GM15510 (cell line): Measurements from ENCODE around the gene SGMS1.

Source experiments
- POLR2A ChIP-seq: IDR thresholded peaks from 3 replicates; pipeline ENCODE4 v1.6.1; 2011; ENCODE audit warnings: borderline replicate concordance; ENCODE audit not compliant: insufficient read length; ENCODE audit errors: extremely low read depth

Gene SGMS1

DNA sequence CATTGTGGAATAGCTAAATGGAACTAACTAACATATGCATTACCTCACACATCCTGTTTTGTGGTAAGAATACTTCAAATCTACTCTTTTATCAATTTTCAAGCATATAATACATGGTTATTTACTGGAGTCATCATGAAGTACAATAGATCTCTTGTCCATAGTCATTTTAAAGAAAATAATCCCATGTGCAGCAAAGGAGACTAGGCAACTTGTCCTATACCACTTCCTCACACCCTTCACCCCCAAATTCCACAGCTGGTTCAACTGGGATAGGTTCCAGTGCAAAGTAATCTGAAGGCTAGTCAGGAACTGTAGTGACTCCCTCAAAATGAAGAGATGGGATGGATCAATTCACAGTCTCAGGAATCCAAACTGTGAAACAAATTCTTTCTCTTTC is 176.1 kb downstream of the SGMS1 start:
- TF ChIP-seq POLR2A, result no peak

DNA sequence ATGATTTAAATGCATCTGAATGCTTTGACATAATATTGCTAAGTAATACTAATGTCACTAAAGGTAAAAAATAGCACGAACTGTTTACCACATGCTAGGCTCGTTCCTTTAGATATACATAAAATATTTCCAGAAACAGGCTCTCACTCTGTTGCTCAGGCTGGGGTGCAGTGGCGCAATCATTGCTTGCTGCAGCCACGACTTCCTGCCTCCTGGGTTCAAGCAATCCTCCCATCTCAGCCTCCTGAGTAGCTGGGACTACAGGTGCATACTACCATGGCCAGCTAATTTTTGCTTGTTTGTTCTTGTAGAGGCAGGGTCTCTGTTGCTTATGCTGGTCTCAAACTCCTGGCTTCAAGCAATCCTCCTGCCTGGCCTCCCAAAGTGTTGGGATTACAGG is 183.3 kb downstream of the SGMS1 start:
- TF ChIP-seq POLR2A, result no peak

DNA sequence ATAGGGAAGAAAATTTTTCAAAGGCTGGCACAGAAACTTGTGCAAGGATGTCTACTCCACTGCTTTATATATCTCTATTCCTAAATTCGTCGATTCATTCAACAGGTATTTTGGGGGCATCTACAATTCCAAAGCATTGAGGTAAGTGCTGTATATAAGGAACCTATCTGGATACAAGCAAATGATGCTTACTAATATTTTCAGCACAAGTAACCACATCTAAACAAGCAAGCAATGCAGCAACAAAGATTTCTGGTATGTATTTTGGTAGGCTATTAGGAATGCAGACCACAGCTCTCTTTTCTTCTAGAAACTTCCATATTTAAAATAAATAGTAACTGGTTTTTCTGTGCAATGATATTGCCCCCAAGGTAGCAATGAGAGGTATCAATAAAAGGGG is 183.9 kb downstream of the SGMS1 start:
- TF ChIP-seq POLR2A, result no peak

DNA sequence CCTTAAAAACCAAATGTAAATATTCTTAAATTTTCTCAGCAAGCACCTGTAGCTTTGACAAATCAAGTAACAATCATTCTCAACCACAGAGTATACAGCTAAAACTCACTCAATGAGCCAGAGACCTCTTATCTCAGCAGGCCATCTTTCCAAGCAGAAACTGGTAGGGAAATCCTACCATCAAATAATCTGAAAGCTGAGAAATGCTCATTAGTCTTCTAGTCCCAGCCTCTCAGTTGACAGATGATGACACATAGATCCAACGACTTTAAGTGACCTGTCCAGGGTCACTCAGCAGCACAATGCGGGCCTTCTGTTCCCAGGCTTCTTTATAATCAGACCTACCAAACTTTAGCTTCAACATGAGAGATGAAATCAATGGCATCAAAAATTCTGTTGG is 184.6 kb downstream of the SGMS1 start:
- TF ChIP-seq POLR2A, result no peak

DNA sequence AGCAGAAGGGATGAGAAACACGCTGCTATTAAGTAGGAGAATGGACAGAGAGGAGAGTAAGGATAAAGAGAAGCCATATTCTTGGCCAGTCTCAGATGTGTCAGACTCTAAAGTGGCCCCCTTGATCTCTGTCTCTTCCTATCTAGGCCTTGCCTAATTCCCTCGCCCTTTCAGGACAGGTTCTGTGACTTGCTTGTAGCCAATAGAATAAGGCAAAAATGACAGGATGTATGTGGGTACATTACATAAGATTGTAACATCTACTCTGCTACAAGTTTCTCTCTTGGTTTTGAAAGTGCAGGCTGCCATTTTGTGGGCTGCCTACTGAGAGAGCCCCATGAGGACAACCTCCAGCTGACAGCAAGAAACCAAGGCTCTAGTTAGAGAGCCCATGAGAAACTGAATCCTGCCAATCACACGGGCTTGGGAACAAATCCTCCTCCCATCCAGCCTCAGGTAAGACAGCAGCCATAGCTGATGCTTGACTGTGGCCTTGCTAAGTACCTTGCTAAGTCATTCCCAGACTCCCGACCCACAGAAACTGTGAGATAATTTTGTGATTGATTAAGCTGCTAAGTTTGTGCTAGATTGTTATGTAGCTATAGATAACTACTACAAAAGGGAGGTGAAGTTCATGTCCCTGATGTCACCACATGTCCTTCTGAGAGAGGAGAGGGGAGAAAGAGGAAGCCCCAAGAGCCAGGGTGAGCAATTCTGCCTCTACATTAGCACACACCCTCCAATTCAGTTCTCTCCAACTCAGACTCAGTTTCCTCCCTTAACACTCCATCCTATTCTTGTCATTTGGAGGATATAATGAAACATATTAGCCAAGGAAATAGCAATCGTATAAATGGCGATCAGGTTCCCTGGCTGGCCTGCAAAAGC is 185.5 kb downstream of the SGMS1 start:
- TF ChIP-seq POLR2A, result no peak

DNA sequence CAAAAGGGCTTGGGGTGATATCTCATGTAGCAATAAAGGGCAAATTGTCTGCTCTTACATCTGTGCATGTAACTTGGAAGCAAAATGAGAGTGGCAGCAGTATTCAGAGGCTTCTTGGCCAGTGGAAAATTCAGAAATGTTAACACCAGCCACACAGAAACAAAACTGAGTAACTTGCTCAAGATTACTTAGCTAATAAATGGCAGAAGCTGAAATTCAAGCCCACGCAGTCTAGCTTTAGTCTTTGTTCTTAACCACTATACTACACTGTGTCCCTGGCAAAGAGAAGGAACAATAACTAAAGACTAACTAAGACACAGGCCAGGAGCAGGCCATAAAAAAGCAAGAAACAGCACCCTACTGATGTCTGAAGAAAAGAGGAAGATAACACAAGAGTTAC is 186.5 kb downstream of the SGMS1 start:
- no peak for TF ChIP-seq POLR2A

DNA sequence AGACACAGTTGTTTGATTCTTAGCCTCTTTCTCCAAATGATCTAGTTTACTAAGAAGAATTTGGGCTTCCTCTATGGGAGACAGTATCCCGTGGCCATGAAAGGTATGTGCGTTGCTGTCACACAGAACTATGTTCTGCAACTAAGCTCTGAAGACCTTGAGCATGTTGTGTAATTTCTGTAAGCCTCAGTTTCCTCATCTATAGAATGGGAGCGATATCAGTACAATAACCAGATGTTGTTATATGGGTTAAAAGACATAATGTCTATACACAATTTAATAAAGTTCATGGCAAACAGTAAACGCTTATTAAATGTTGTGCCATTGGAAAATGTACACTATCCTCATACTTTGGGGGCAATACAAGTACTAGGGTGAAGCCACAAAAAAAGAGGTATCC is 187.0 kb downstream of the SGMS1 start:
- TF ChIP-seq POLR2A, result no peak

DNA sequence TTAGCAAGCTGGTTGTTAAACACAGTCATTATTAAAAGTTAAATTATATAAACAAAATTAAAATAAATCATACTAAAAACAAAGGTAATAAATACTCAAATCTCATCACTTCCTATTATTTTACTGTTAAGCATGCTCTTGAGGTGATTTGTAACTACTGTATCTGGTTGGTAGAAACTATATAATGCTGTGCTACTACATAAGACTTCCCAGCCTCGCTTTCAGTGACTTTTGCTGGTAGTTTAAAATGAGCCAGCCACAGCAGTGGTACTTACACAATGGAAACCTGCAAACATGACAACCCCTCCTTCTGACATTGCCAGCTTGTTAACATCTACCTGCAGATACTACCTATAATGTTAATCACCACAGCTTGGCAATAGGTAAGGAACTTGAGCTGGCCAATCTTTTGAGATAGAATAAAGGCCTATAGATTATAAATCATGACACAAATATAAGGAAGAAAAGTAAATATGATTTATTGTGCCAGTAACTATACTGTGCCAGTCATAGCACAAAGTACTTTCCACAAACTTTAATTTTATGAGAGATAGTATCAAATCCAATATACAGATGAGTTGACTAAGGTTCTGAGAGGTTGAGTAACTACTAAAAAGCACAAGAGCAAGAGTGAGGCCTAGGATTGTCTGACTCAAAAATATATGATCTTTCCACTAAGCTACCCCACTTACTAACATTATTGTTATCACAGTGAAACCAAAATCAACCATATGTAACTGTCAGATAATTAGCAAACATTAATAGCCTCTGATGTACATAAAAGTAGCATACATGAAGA is 191.3 kb downstream of the SGMS1 start:
- no peak for TF ChIP-seq POLR2A

DNA sequence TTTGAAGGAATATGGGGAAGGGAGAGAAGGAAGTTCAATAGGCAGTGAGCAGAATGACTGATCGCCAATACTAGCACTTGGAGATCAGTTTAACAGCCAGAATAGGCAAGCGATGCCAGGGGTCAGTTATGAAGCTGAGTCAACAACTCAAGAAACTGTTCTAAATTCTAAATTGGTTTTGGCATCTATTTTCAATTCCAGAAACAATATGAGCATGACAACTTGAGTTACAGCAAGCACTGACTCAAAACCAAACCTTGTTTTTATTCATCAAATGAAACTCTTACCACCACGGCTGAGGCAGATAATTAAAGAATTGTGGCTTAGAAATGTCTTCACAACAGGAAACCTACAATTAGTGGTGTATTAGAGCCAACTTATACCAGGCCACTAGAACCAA is 192.0 kb downstream of the SGMS1 start:
- no peak for TF ChIP-seq POLR2A

DNA sequence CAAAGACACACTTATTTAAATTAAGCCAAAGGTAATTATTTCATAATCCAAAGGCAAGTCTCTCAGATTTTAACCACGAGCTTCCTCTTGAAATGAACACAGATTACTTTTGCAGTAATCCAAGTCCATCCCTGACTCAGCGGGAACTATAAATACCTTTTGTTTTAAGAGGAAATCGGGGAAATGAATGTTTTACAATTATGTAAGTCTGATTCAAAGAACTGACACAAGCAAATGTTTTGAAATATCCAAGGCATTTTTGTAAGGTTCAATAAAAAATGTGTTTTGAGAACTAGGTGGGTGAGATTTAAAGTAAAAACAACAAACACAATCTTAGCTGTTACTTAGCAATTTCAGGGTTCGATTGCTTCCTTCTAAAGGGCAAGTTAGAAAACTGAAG is 192.6 kb downstream of the SGMS1 start:
- no peak for TF ChIP-seq POLR2A

DNA sequence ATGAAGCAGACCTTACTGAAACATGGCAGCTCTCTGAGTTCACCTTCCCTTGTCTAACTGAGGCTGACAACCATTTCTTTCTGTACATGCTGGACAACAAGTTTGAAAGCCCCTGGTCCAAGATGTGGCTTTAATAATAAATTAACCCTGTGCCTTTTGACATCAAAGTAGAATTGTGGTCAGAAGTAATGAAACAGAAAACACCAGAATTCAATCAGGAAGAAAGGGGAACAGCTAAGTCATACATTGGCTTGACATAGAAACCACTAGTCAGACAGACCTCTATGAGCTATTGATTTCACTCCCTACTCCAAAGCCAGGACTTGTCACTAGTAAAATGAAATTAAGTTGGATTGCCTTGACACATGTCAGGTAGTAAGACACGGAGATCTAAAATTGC is 197.3 kb downstream of the SGMS1 start:
- TF ChIP-seq POLR2A, result no peak

DNA sequence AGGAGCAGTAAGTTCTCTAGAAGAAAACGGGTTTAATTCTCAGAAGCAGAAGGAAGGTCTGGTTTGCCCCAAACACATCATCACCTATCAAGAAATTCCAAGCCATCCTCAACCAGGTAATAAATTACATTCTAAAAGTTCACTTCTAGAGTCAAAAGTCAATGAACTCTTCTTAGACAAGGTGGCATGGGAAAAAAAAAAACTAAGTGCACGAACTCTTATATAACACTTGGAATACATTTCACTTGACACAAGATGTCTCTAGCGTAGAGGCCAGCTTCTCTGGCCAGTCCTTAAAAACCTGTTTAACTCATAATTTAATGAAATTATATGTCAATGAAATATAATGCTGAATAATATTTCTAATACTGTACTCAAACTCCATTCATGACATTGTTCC is 200.3 kb downstream of the SGMS1 start:
- no peak for TF ChIP-seq POLR2A

DNA sequence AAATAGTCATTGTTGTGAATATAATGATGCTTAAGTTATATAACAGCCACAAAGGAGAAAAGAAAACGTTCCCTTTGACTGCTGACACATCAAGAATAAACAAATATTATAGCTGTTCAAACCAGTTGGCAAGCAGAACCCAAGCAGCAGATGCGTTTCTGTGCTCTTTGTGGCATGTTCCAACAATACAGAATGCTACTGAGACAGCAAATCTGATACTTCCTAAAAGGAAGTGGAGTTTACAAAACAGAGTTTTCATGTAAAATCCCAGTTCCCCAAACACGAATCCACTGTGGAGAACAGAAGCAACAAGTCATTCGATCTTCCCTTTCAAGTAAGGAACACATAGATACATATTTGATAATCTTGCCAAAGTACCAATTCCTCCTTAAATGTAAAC is 201.5 kb downstream of the SGMS1 start:
- no peak for TF ChIP-seq POLR2A

DNA sequence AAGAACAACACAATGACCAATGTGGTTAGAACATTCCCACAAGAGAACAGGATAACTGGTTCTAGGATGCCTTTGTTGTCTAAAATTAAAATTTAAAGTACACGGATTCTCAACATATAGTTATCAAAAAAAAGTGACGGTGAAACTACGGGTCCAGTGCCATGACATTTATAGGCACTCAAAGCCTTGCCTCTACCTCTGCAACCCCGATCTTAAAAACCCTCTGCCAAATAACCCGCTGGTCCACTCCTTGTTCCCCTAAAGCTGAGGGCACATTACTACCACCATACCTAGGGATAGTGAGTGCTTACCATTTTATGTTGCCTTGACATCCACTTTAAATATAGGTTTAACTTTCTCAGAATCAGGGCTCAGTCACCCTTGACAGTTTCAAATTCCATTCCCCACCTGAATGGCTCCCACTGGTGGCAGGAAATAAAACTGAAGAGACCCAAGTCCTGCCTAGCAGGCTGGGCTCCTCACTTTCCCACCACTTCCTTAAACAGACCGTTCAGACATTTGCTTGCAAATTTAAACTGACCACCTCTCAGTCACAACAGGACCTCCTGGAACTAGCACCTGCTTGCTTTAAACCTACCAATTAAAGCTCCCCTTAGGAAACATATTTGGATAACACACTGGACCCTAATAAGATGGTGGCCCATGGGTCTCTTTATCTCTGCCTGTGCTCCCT is 202.6 kb downstream of the SGMS1 start:
- TF ChIP-seq POLR2A, result no peak

DNA sequence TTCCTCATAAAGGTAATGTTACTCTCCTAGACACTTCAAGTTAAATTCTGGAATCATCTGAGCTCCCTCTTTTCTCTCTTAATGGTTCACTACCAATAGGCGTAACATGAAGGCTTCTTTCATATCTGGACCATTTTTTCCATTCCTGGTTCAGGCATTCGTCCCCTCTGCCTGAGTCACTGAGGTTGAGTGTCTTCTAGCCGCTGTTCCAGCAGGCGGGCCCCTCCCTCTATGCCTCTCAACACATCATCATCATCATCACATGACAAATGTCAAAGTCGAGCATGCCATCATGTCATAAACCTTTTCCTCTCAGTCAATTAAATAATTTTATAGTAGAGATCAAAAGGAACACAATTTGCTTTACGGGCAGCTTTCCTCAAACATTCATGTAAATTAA is 203.6 kb downstream of the SGMS1 start:
- TF ChIP-seq POLR2A, result no peak
